ENCODE data around the gene SIPA1L3.

SIPA1L3 gene

GRCh38 chr19:38076337-38076736 lies 169.3 kb downstream of the SIPA1L3 start:
- no peak overlapping the region for H3K27ac ChIP-seq
- H3K4me1 ChIP-seq (ENCODE audit: control insufficient read depth in 1 of 2, insufficient read depth in 1 of 2, low read depth in 1 of 2, low read length in 1 of 2), result peaks cover 5 to 7% of the 10 kb centered on the region in 2 experiments
- no peaks in the 10 kb centered on the region for H3K27me3 ChIP-seq
- peaks cover 1% of the 10 kb centered on the region for H3K36me3 ChIP-seq
- no peaks in the 10 kb centered on the region for H3K9me3 ChIP-seq
- H3K4me3 ChIP-seq (ENCODE audit: low read depth in 1 of 2, low read length in 1 of 2), result no peak overlapping the region
- TF ChIP-seq, protein P1, sequence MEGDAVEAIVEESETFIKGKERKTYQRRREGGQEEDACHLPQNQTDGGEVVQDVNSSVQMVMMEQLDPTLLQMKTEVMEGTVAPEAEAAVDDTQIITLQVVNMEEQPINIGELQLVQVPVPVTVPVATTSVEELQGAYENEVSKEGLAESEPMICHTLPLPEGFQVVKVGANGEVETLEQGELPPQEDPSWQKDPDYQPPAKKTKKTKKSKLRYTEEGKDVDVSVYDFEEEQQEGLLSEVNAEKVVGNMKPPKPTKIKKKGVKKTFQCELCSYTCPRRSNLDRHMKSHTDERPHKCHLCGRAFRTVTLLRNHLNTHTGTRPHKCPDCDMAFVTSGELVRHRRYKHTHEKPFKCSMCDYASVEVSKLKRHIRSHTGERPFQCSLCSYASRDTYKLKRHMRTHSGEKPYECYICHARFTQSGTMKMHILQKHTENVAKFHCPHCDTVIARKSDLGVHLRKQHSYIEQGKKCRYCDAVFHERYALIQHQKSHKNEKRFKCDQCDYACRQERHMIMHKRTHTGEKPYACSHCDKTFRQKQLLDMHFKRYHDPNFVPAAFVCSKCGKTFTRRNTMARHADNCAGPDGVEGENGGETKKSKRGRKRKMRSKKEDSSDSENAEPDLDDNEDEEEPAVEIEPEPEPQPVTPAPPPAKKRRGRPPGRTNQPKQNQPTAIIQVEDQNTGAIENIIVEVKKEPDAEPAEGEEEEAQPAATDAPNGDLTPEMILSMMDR (IDR thresholded peaks at IDR 0.05), result no peak

- TF ChIP-seq, protein P1 (IDR thresholded peaks at IDR 0.05), result no peak
- no peak overlapping the region for H3K27ac ChIP-seq
- no peaks in the 10 kb centered on the region for H3K4me1 ChIP-seq (ENCODE audit: control insufficient read depth in 1 of 2, insufficient read depth in 1 of 2, low read depth in 1 of 2, low read length in 1 of 2)
- H3K36me3 ChIP-seq, result peaks cover 21% of the 10 kb centered on the region
- no peak overlapping the region for H3K4me3 ChIP-seq (ENCODE audit: low read depth in 1 of 2, low read length in 1 of 2)
- no peaks in the 10 kb centered on the region for H3K9me3 ChIP-seq
- no peaks in the 10 kb centered on the region for H3K27me3 ChIP-seq
Observed at GRCh38 chr19:38078302-38078930, 171.4 kb downstream of the SIPA1L3 start.

DNA sequence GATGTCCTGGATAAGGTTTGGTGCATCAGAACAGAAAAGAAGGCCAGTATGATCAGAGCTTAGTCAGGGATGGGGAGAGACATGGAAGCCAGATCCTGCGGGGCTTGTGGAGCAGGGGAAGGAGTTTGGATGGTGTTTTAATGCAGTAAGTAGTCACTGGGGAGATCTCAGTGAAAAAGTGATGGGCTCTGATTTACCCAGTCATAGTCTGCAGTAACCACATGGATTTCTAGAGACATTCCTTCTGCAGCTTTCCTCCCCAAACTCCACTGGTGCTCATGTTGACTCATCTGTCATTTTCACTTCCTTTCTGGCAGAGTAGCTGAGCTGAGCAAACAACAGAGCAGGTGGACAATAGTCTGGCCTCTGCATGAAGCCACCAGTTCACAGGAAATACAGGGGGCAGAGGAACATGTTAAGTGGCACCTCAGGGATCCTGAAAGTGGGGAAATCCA lies 172.9 kb downstream of the SIPA1L3 start:
- H3K36me3 ChIP-seq, result peaks cover 21% of the 10 kb centered on the region
- H3K27me3 ChIP-seq, result no peaks in the 10 kb centered on the region
- TF ChIP-seq, protein P1 (IDR thresholded peaks at IDR 0.05), result no peak
- H3K4me3 ChIP-seq (ENCODE audit: low read depth in 1 of 2, low read length in 1 of 2), result no peak overlapping the region
- H3K4me1 ChIP-seq (ENCODE audit: control insufficient read depth in 1 of 2, insufficient read depth in 1 of 2, low read depth in 1 of 2, low read length in 1 of 2), result no peaks in the 10 kb centered on the region
- no peaks in the 10 kb centered on the region for H3K9me3 ChIP-seq
- H3K27ac ChIP-seq, result no peak overlapping the region

- Histone ChIP-seq H3K4me1 (ENCODE audit: control insufficient read depth in 1 of 2, insufficient read depth in 1 of 2, low read depth in 1 of 2, low read length in 1 of 2) (no peaks in the 10 kb centered on the region), H3K4me3 (ENCODE audit: low read depth in 1 of 2, low read length in 1 of 2) (no peak overlapping the region), H3K9me3 (no peaks in the 10 kb centered on the region), H3K36me3 (peaks cover 21% of the 10 kb centered on the region), H3K27me3 (no peaks in the 10 kb centered on the region), H3K27ac (no peak overlapping the region)
- TF ChIP-seq, protein P1 (IDR thresholded peaks at IDR 0.05), result no peak
Observed at GRCh38 chr19:38081547-38082255, 174.7 kb downstream of the SIPA1L3 start.

- Histone ChIP-seq H3K4me3 (ENCODE audit: low read depth in 1 of 2, low read length in 1 of 2) (no peak overlapping the region), H3K27me3 (no peaks in the 10 kb centered on the region), H3K36me3 (peaks cover 24% of the 10 kb centered on the region), H3K4me1 (ENCODE audit: control insufficient read depth in 1 of 2, insufficient read depth in 1 of 2, low read depth in 1 of 2, low read length in 1 of 2) (no peaks in the 10 kb centered on the region), H3K27ac (no peak overlapping the region), H3K9me3 (no peaks in the 10 kb centered on the region)
- TF ChIP-seq, protein P1 (IDR thresholded peaks at IDR 0.05), result no peak
Observed at GRCh38 chr19:38082256-38083118, 175.5 kb downstream of the SIPA1L3 start.
